Activated CD8-positive, alpha-beta memory T cell treated with anti-CD3 and anti-CD28 coated beads, Interleukin-2, amount 50 U/mL, for 1 hour (primary cell): Measurements from ENCODE around the gene TAC3.
"Not testable (repeated sequence)": the region's sequence is repeated elsewhere in the genome, so short reads cannot be mapped to it uniquely, and the experiment has no call there.

ENCODE experiments used
- DNase-seq: peaks from one replicate; pipeline ENCODE4 v3.0.0-alpha.2; 2020; ENCODE audit errors: extremely low read depth

TAC3 gene

GRCh38 chr12:57037264-57037663, 20.9 kb upstream of the TAC3 start:
- DNase-seq: no peak

DNA sequence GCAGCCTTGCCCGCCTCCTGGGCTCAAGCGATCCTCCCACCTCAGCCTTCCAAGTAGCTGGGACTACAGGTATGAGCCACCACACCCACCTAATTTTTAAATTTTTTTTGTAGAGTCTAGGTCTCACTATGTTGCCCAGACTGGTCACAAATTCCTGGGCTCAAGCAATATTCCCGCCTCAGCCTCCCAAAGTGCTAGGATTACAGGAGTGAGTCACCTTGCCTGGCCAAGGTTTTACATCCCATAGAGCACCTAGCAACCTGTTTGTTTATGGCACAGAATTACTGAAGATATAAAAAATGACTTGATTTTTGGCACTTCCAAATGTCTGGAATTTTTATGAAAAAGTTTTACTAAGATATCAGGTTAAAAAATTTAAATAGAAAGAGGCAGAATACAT, 17.1 kb upstream of the TAC3 start:
- no peak for DNase-seq

DNA sequence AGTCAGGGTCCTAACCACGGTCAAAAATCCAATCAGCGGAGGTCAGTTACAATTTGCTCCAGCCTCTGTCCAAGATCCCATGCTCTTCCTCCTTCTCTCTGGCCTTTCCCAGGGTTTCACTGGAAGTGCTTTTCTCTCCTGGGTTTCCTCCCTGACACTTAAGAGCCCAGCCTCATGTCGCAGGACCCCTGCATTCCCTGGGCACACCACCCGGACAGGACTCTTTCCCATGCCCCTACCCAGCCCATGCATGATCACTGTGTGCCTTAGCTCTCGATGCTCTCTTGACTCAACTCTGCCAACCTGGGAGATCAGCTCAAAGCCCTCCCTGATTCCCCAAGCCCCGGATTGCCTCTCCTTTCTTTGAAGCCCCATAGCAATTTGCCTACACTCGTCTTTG, 15.5 kb upstream of the TAC3 start:
- DNase-seq: no peak

- no peak for DNase-seq
Measured at GRCh38 chr12:57031138-57031725, 14.9 kb upstream of the TAC3 start.

GRCh38 chr12:57029457-57029856, 13.1 kb upstream of the TAC3 start:
- DNase-seq: no peak

DNA sequence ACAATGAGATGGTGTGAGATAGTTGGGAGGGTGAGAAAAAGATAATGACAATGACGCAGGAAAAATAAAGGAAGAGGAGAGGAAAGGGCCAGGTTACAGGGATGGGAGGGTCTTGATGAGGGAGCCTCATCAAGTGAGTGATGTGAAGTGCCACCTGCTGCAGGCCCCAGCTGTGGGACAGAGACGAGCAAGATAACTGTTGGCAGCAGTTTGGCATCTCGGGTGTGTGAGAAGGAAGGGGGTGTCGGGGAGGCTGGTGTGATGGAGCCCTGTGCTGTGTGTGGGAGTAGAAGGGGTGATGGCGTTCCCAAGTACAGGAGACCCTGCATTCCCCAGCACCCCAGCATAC, 11.4 kb upstream of the TAC3 start:
- no peak for DNase-seq

DNA sequence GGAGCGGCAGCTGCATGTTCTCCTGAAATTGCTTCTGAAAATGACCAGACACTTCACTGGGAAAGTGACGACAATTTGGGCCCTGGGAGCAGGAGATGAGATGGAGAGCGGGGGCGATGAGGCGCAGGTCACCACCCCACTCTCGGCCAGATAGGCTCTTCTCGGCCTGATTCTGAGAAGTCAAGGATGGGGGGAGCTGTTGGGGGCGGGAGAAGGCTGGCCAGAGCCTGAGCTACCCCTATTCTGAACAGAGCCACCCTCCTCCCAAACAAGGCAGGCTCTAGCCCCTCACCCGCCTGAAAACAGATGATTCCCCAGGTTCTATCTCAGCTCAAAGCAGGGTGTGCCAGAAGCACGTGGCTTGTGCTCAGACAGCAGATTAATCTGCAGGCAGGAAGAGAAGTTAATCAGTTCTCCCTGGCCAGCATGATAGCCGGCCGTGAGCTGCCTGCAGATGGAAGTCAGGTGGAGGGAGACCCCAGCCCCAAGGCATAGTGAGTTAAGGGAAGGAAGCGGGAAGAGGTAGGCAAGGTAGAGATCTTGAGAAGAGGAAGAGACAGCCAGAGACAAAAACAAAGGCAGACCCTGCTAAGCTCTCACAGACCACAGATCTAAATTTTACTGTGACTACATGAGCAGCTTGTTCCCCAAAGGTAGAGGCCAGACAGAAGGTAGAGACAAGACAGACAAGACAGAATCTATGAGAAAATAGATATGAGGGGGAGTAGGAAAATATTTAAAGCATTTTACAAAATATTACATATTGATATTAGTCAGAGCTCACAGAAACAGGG, 10.9 kb upstream of the TAC3 start:
- no peak for DNase-seq

GRCh38 chr12:57025196-57025595, 8.9 kb upstream of the TAC3 start:
- no peak for DNase-seq

GRCh38 chr12:57022324-57022723, 6.0 kb upstream of the TAC3 start:
- not testable (repeated sequence) for DNase-seq

GRCh38 chr12:57019983-57020719, 3.8 kb upstream of the TAC3 start:
- no peak for DNase-seq

DNA sequence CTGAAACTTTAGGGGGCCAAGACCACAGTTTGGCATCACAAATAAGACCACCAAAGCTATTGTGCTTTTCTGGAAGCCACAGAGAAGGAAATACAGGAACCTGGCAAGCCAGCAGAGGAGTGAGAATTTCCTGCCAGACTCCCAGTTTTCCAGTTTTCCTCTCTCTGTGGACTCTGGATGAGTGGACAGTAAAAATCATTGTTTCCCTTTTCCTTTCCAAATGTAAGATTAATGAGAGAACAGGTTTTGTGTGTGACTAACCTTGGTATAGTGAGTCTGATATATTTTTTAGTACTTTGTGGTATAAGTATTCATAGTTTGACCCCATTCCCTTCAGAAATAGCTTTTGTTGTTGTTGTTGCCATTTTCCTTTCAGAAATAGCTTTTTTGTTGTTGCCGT, 2.6 kb upstream of the TAC3 start:
- DNase-seq: no peak

GRCh38 chr12:57018353-57018752, 2.0 kb upstream of the TAC3 start:
- not testable (repeated sequence) for DNase-seq

DNA sequence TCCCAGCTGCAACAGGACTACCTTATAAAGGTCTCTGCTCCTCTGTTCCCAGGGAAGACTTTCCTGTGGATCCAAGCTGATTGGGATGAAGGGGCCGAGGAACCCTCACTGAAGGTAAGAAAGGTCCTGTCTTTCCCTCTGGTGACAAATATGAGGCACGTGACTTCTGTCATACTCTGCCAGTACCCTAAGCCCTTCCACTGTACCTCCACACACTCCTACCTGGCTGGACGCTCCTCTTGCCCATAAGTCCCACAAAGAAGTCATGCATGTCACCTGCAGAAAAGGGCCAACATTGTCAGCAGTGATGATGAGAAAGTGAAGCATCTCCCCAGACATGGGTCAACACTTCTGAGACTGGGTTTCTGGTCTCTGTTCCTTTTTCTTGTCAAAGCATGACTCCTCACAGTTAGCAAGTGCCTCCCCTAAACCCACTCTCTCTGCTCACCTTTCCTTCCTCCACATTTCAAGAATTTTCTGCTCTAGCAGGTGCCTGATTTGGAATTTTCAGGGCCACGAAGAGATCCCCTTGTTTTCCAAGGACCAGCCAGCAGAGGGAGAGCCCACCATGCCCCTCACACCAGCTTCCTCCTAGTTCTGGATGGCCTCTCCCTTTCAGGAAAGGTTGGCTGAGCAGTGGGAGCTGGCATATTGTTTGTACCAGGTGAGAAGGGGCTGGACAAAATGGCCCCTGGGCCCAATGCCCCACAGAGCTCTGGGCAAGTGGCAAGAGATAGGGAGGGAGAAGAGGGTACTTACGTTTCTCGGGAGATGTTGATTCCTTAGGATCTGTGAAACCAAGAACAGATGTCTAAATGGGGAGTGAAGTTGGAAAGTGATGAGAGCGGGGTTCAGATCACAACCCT, 3.5 kb downstream of the TAC3 start:
- no peak for DNase-seq

DNA sequence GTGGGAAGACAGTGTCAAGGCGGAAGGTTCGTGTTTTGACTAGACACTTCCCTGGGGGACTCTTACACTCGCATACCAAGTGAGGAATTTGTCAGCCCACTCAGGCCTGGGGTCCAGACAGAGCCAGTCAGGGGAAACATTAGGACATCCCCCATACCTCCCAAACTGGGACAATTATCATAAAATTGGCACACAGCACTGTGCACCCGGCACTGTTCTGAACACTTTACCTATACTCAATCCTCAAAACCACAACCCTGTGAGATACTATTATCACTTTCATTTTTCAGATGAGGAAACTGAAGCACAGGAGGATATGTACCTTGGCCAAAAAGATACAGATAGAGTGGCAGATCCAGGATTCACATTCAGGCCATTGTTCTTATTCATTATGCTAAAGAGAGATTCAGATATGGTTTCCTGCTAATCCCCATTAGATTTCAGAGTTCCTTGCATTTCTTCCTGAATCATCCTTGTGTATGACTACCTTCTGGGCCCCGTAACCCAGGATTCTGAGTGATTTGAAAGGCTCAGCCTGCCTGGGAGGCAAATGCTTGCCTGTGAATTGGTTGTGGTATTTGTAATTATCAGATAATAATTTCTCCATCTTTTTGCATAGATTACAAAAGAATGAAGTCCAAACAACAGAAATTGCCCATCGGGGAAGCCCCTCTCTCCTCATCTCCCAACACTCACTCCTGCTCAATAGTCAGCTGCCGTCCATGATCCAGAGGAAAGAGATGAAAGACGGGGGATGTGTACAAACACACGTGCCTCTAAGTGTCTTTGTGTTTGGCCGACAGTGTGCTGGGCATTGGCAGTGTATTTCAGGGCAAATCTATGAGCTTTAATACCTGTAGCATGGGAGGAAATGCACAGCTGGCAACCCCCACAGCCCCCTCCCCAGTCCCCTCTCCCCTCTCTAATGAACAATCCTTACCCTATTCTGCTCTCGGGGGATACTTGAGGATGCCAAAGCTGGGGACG, 4.6 kb downstream of the TAC3 start:
- DNase-seq: no peak

DNA sequence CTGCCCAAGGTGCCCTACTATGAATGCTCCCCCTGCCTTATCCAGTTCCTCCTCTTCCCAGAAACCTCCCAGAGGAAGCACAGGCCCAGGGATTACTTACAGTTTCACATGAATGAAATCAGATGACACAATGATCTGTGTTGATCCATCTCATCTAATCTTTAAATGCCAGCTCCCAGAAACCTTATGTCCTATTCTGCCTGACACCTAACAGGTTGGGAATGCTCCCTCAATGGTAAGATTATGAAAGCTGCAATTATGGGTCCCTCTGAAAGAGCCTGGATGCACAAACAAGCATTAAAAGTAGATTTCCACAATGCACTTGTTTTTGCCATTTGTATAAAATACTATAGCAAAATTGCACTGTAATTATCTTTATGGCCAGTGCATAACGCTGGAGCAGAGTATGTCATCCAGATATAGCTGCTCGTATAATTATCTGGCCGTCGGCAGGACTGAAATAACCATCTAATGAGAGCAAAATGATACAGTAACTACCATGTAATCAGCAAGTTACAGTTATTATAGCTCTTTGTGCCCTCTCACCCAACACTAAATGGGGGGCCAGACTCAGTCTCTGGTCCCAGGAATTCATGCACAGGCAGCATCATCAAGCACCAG, 5.6 kb downstream of the TAC3 start:
- no peak for DNase-seq

- DNase-seq: no peak
Measured at GRCh38 chr12:57009949-57010626, 6.2 kb downstream of the TAC3 start.

GRCh38 chr12:57008178-57008577, 8.2 kb downstream of the TAC3 start:
- no peak for DNase-seq

DNA sequence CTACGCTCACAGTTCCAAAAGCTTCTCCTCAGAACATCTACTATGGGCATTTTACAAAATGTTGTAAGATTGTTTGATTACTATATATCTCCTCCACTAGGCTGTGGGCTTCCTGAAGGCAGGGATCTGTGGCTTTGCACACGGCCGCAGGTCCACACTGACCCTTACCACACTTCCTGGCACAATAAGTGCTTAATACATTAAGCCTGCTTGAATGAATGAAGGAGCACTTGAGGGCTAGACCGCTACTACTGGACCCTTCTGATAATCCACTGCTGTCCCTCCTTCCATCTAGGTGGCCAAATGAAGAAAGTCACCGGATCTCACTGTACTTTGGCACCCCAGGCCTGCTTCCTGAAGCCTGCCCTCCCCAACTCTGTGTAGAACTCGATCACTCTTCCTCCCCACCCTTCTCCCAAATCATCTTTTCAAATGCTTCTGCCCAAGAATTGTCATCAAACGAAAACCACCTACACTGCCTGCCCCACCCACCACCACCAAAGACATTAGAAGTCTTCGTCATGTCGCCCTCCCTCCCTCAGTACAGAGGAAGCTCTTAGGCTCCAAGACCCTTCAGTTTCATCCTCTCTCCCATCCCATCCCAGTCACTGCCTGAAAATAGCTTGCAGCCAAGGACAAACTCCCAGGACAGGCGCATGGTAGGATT, 9.4 kb downstream of the TAC3 start:
- DNase-seq: no peak
